IMR-90 (cell line): ENCODE measurements around the gene EXOC6B. TPM values are rescaled to one million over a fixed set of nuclear protein-coding genes. Genes with fewer than 3 reads are reported as not detected.

Source experiments
- ATAC-seq: fragments of 200-7000 bp; cut with Tn5 transposase; 2 replicates; pipeline ENCODE4 v1.9.1; 2020; ENCODE audit warnings: low read depth, mild to moderate bottlenecking, moderate library complexity
- BruUV-seq: library from RNA; stranded (reverse); fragments of 400-500 nt; replicated peaks from 2 replicates; lab custom pipeline; 2021; lab: Mats Ljungman, UMichigan
- CTCF ChIA-PET: fragments of 300-600 bp; formaldehyde crosslinking; extraction: SDS; loops from one replicate; lab custom pipeline; 2021; ENCODE audit warnings: antibody characterized with exemption; lab: Yijun Ruan, JAX
- POLR2A ChIA-PET: fragments of 300-600 bp; sonication (Branson Sonifier 250); formaldehyde crosslinking; loops from one replicate; lab custom pipeline; 2022; ENCODE audit warnings: antibody characterized with exemption; ENCODE audit not compliant: unreplicated experiment; lab: Charles Lee
- DNase-seq: peaks from one replicate; pipeline ENCODE4 v3.0.0; 2013
- H2AFZ ChIP-seq: replicated peaks from 2 replicates; pipeline ENCODE3; 2013; ENCODE audit warnings: low read length, mild to moderate bottlenecking; ENCODE audit not compliant: poor library complexity
- H2AK5ac ChIP-seq: 2 replicates; pipeline ENCODE4 v1.6.1; 2013; ENCODE audit warnings: low read depth, low read length, inconsistent platforms
- H2AK9ac ChIP-seq: replicated peaks from 2 replicates; pipeline ENCODE3; 2013; ENCODE audit warnings: mild to moderate bottlenecking, low read depth, low read length, moderate library complexity; ENCODE audit not compliant: poor library complexity
- H2BK120ac ChIP-seq: 2 replicates; pipeline ENCODE4 v1.6.1; 2013; ENCODE audit warnings: low read depth, low read length, inconsistent platforms
- H2BK15ac ChIP-seq: 3 replicates; pipeline ENCODE4 v1.6.1; 2013; ENCODE audit warnings: low read depth, low read length, inconsistent platforms
- H2BK20ac ChIP-seq: 2 replicates; pipeline ENCODE4 v1.6.1; 2013; ENCODE audit warnings: low read depth, mild to moderate bottlenecking, inconsistent platforms, low read length, moderate library complexity
- H2BK5ac ChIP-seq: 2 replicates; pipeline ENCODE4 v1.6.1; 2013; ENCODE audit warnings: mild to moderate bottlenecking, low read depth, low read length, inconsistent platforms; ENCODE audit not compliant: poor library complexity, severe bottlenecking
- H3K14ac ChIP-seq: replicated peaks from 2 replicates; pipeline ENCODE4 v1.6.1; 2013; ENCODE audit warnings: low read depth, low read length, inconsistent platforms
- H3K18ac ChIP-seq: 2 replicates; pipeline ENCODE4 v1.6.1; 2013; ENCODE audit warnings: low read depth, low read length, control low read depth
- H3K23ac ChIP-seq: 2 replicates; pipeline ENCODE4 v1.6.1; 2013; ENCODE audit warnings: low read depth, low read length, inconsistent platforms
- H3K27ac ChIP-seq: 2 replicates; pipeline ENCODE4 v1.5.1; 2013; ENCODE audit warnings: mild to moderate bottlenecking, control low read depth, low read length; ENCODE audit not compliant: insufficient read depth
- H3K27me3 ChIP-seq: 2 replicates; pipeline ENCODE4 v1.6.1; 2013; ENCODE audit warnings: low read length; ENCODE audit not compliant: control insufficient read depth, insufficient read depth
- H3K36me3 ChIP-seq: 2 replicates; pipeline ENCODE4 v1.6.1; 2013; ENCODE audit warnings: low read length, mixed read lengths; ENCODE audit not compliant: control insufficient read depth, insufficient read depth
- H3K4ac ChIP-seq: 2 replicates; pipeline ENCODE4 v1.6.1; 2013; ENCODE audit warnings: low read depth, low read length, inconsistent platforms
- H3K4me1 ChIP-seq: 2 replicates; pipeline ENCODE4 v1.6.1; 2013; ENCODE audit warnings: low read length, mixed read lengths; ENCODE audit not compliant: control insufficient read depth, insufficient read depth
- H3K4me2 ChIP-seq: 2 replicates; pipeline ENCODE4 v1.6.1; 2013; ENCODE audit warnings: low read depth, mild to moderate bottlenecking, control low read depth, low read length, moderate library complexity
- H3K4me3 ChIP-seq: 2 replicates; pipeline ENCODE4 v1.5.1; 2013; ENCODE audit warnings: low read depth, mild to moderate bottlenecking, control low read depth, low read length, moderate library complexity; ENCODE audit not compliant: insufficient read depth
- H3K56ac ChIP-seq: 2 replicates; pipeline ENCODE4 v1.6.1; 2013; ENCODE audit warnings: low read length, inconsistent platforms; ENCODE audit not compliant: insufficient read depth; ENCODE audit errors: extremely low read depth
- H3K79me1 ChIP-seq, 2 experiments: 2 replicates each; pipeline ENCODE4 v1.6.1; 2013; ENCODE audit warnings: low read length in 2 of 2, inconsistent platforms in 1 of 2, low read depth in 1 of 2
- H3K9ac ChIP-seq: 2 replicates; pipeline ENCODE4 v1.6.1; 2013; ENCODE audit warnings: low read depth, low read length, control low read depth
- H3K9me1 ChIP-seq: 2 replicates; pipeline ENCODE4 v1.6.1; 2013; ENCODE audit warnings: low read length, inconsistent platforms; ENCODE audit not compliant: insufficient read depth
- H3K9me3 ChIP-seq: 2 replicates; pipeline ENCODE4 v1.6.1; 2013; ENCODE audit warnings: low read length; ENCODE audit not compliant: control insufficient read depth, insufficient read depth
- H4K20me1 ChIP-seq: 2 replicates; pipeline ENCODE4 v1.6.1; 2013; ENCODE audit warnings: low read length, inconsistent platforms; ENCODE audit not compliant: insufficient read depth
- H4K5ac ChIP-seq: 2 replicates; pipeline ENCODE4 v1.6.1; 2013; ENCODE audit warnings: mild to moderate bottlenecking, low read depth, low read length, control low read depth
- H4K8ac ChIP-seq, 2 experiments: 2 replicates each; pipeline ENCODE4 v1.6.1; 2013; ENCODE audit warnings: low read depth in 2 of 2, low read length in 2 of 2, control low read depth in 1 of 2, inconsistent platforms in 1 of 2
- H4K91ac ChIP-seq: 2 replicates; pipeline ENCODE4 v1.6.1; 2013; ENCODE audit warnings: low read depth, low read length, inconsistent platforms; ENCODE audit not compliant: insufficient read depth
- BHLHE40 ChIP-seq: fragments of 150-350 bp; IDR thresholded peaks from 2 replicates; pipeline ENCODE4 v1.6.1; 2016; ENCODE audit warnings: mild to moderate bottlenecking, low read depth, low read length
- CEBPB ChIP-seq: IDR thresholded peaks from 2 replicates; pipeline ENCODE4 v1.6.1; 2012; ENCODE audit warnings: low read depth, low read length, improper control_type of control experiment
- CHD1 ChIP-seq: IDR thresholded peaks from 2 replicates; pipeline ENCODE4 v1.6.1; 2012; ENCODE audit warnings: low read depth, low read length, improper control_type of control experiment
- ELK1 ChIP-seq: fragments of 150-350 bp; IDR thresholded peaks from 2 replicates; pipeline ENCODE4 v1.6.1; 2016; ENCODE audit warnings: low read depth, mild to moderate bottlenecking, low read length, moderate library complexity, borderline replicate concordance
- FOS ChIP-seq: fragments of 150-350 bp; IDR thresholded peaks from 2 replicates; pipeline ENCODE4 v1.6.1; 2016; ENCODE audit warnings: low read depth, low read length
- MAFK ChIP-seq: IDR thresholded peaks from 2 replicates; pipeline ENCODE4 v1.6.1; 2012; ENCODE audit warnings: low read depth, low read length, improper control_type of control experiment
- MXI1 ChIP-seq: IDR thresholded peaks from 2 replicates; pipeline ENCODE4 v1.6.1; 2012; ENCODE audit warnings: low read depth, mild to moderate bottlenecking, low read length, moderate library complexity, borderline replicate concordance
- NFE2L2 ChIP-seq: fragments of 150-350 bp; IDR thresholded peaks from 2 replicates; pipeline ENCODE4 v1.6.1; 2016; ENCODE audit warnings: low read depth, mild to moderate bottlenecking, low read length
- POLR2A ChIP-seq: IDR thresholded peaks from 2 replicates; pipeline ENCODE4 v1.6.1; 2012; ENCODE audit warnings: mild to moderate bottlenecking, low read depth, low read length
- RAD21 ChIP-seq: IDR thresholded peaks from 2 replicates; pipeline ENCODE4 v1.6.1; 2012; ENCODE audit warnings: low read length, improper control_type of control experiment
- RCOR1 ChIP-seq: IDR thresholded peaks from 2 replicates; pipeline ENCODE4 v1.6.1; 2012; ENCODE audit warnings: mild to moderate bottlenecking, low read length, improper control_type of control experiment; ENCODE audit not compliant: insufficient replicate concordance
- RFX5 ChIP-seq: IDR thresholded peaks from 2 replicates; pipeline ENCODE4 v1.8.0; 2012; ENCODE audit warnings: low read depth, mild to moderate bottlenecking, low read length, moderate library complexity
- SMC3 ChIP-seq: fragments of 150-350 bp; IDR thresholded peaks from 2 replicates; pipeline ENCODE4 v1.6.1; 2016; ENCODE audit warnings: low read depth, mild to moderate bottlenecking, antibody characterized with exemption, low read length, moderate library complexity
- USF2 ChIP-seq: fragments of 150-350 bp; IDR thresholded peaks from 2 replicates; pipeline ENCODE4 v1.6.1; 2017; ENCODE audit warnings: mild to moderate bottlenecking, antibody characterized with exemption, low read length, low read depth
- WGBS, 2 experiments: methylation state at CpG; one replicate each; pipeline versions ENCODE4 v1.1.5 to v1.1.7; 2013; ENCODE audit warnings: missing lambda C conversion rate in 2 of 2; ENCODE audit not compliant: insufficient read length in 1 of 2; ENCODE audit errors: extremely low coverage in 2 of 2; 5-methylcytosine and 5-hydroxymethylcytosine counted together
- dilution Hi-C: fragments of 300-500 bp; cut with HindIII; formaldehyde crosslinking; loops from one replicate; pipeline ENCODE4 v1.14.3; 2018; ENCODE audit warnings: low sequenced_read_pairs; ENCODE audit not compliant: unreplicated experiment
- in situ Hi-C: fragments of 300-500 bp; cut with MboI; formaldehyde crosslinking; loops from 3 replicates; pipeline ENCODE4 v1.14.3; 2019; ENCODE audit warnings: low sequenced_read_pairs, inconsistent platforms, mixed read lengths
- intact Hi-C: fragments of 100-400 bp; cut with micrococcal nuclease; formaldehyde crosslinking; loops from 2 replicates; pipeline ENCODE4 v1.10.0; 2022
- polyA plus RNA-seq, 3 experiments: library from polyadenylated mRNA; depleted of rRNA; stranded (reverse); fragments of >200 nt; gene quantifications; 2 replicates each; pipeline ENCODE4 v1.2.3, GENCODE V29; 2012; ENCODE audit warnings: low replicate concordance in 1 of 3
- total RNA-seq: library from RNA; depleted of rRNA; stranded (reverse); fragments of >200 nt; gene quantifications from 2 replicates; pipeline ENCODE4 v1.2.3, GENCODE V29; 2012

EXOC6B gene
- total and polyA plus RNA-seq, 2 of the 4 experiments (the other 2 are of a cell fraction): 10.2 to 29.4 TPM

GRCh38 chr2:72172478-72172877 lies 653.4 kb downstream of the EXOC6B start:
- WGBS, 2 experiments: no CpG with 5 or more reads among the region's 2 CpGs
- no peak overlapping the region for H4K8ac ChIP-seq
- H3K18ac ChIP-seq: no peak overlapping the region
- H2AK5ac ChIP-seq: no peak overlapping the region
- no peak overlapping the region for H2AK9ac ChIP-seq
- H3K9me1 ChIP-seq: peaks cover 4% of the 10 kb centered on the region; the same call in 1 of the 2 replicates
- ChIA-PET POLR2A (no interaction called here), CTCF (no interaction called here)
- dilution Hi-C loops (no loop called here), intact Hi-C loops (no loop called here), in situ Hi-C loops (no loop called here)
- H3K27me3 ChIP-seq: no peaks in the 10 kb centered on the region
- H2AFZ ChIP-seq: no peak overlapping the region
- no peak overlapping the region for H3K4me2 ChIP-seq
- TF ChIP-seq USF2: no peak
- no peak for TF ChIP-seq MXI1
- no peak for TF ChIP-seq BHLHE40
- no peak for TF ChIP-seq MAFK
- TF ChIP-seq RAD21: no peak
- TF ChIP-seq RFX5: no peak
- TF ChIP-seq RCOR1: no peak
- TF ChIP-seq SMC3: no peak
- TF ChIP-seq CHD1: no peak
- no peak for TF ChIP-seq POLR2A
- TF ChIP-seq FOS: no peak
- TF ChIP-seq NFE2L2: no peak
- TF ChIP-seq ELK1: no peak
- TF ChIP-seq CEBPB: no peak
- peaks cover 2% of the 10 kb centered on the region for H3K36me3 ChIP-seq
- ATAC-seq (no peak), DNase-seq (no peak)
- no peak overlapping the region for H3K4me3 ChIP-seq
- no peaks in the 10 kb centered on the region for H4K20me1 ChIP-seq
- no peak overlapping the region for H3K56ac ChIP-seq
- H3K79me1 ChIP-seq: no peaks in the 10 kb centered on the region
- no peak overlapping the region for H4K5ac ChIP-seq
- H2BK20ac ChIP-seq: no peak overlapping the region
- no peak overlapping the region for H2BK5ac ChIP-seq
- H3K9ac ChIP-seq: no peak overlapping the region
- H4K91ac ChIP-seq: no peak overlapping the region
- H3K27ac ChIP-seq: no peak overlapping the region
- no peaks in the 10 kb centered on the region for H3K4me1 ChIP-seq
- H2BK15ac ChIP-seq: no peak overlapping the region
- H3K9me3 ChIP-seq: no peaks in the 10 kb centered on the region
- H2BK120ac ChIP-seq: no peak overlapping the region
- no TSS peak for BruUV-seq
- no peak overlapping the region for H3K14ac ChIP-seq
- H3K23ac ChIP-seq: no peak overlapping the region
- H3K4ac ChIP-seq: no peak overlapping the region
